Measurements from ENCODE around the gene GPC2.

GPC2 gene

GRCh38 chr7:100120733-100121036 is 56.5 kb downstream of the GPC2 start:
- no peak for TF ChIP-seq CTCF (IDR thresholded peaks at IDR 0.05; ENCODE audit: low read length, missing control alignments)
- H3K4me3 ChIP-seq (replicated peaks; ENCODE audit: low read depth, low read length) = peak overlapping the region; percentile 97
- no peak for DNase-seq (ENCODE audit: low read depth)

- peak; percentile 61 for DNase-seq (ENCODE audit: low read depth)
- H3K4me3 ChIP-seq (replicated peaks; ENCODE audit: low read depth, low read length) = peak overlapping the region; percentile 97
- no peak for TF ChIP-seq CTCF (IDR thresholded peaks at IDR 0.05; ENCODE audit: low read length, missing control alignments)
Measured at GRCh38 chr7:100119970-100120732, 57.0 kb downstream of the GPC2 start.

Measured in fibroblast of pulmonary artery (primary cell).